Neural cell (in vitro differentiated cells): ENCODE results near the gene ATP6V1G3. TPM values are rescaled to one million over a fixed set of nuclear protein-coding genes. Genes with fewer than 3 reads are reported as not detected.

Experiments
- H2AFZ ChIP-seq: fragments of 200-600, 300-800 bp; sonication (generic), shearing (Covaris generic); 2 replicates; pipeline ENCODE4 v1.6.0; 2014; ENCODE audit warnings: low read depth, mild to moderate bottlenecking, antibody characterized with exemption, low read length, moderate library complexity
- H3F3A ChIP-seq: fragments of 200-600 bp; shearing (Covaris generic); 2 replicates; pipeline ENCODE4 v1.6.1; 2016; ENCODE audit warnings: mild to moderate bottlenecking, moderate library complexity, mixed read lengths, antibody characterized with exemption, low read length; ENCODE audit not compliant: insufficient read depth, poor library complexity, severe bottlenecking
- H3K27ac ChIP-seq: fragments of 200-600, 300-800 bp; sonication (generic), shearing (Covaris generic); 2 replicates; pipeline ENCODE4 v1.5.1; 2014; ENCODE audit warnings: mild to moderate bottlenecking, low read length, moderate library complexity
- H3K27me3 ChIP-seq: fragments of 300-800, 200-600 bp; sonication (generic), shearing (Covaris generic); 2 replicates; pipeline ENCODE4 v1.6.0; 2014; ENCODE audit warnings: mild to moderate bottlenecking, low read depth, low read length, moderate library complexity; ENCODE audit not compliant: insufficient read depth
- H3K36me3 ChIP-seq: fragments of 300-800, 200-600 bp; sonication (generic), shearing (Covaris generic); 2 replicates; pipeline ENCODE4 v1.5.1; 2014; ENCODE audit warnings: mild to moderate bottlenecking, antibody characterized with exemption, low read length, moderate library complexity; ENCODE audit not compliant: insufficient read depth
- H3K4me2 ChIP-seq: fragments of 300-800, 200-600 bp; sonication (generic), shearing (Covaris generic); 2 replicates; pipeline ENCODE4 v1.6.0; 2014; ENCODE audit warnings: mild to moderate bottlenecking, low read length
- H3K4me3 ChIP-seq: fragments of 300-800, 200-600 bp; sonication (generic), shearing (Covaris generic); 2 replicates; pipeline ENCODE4 v1.5.1; 2014; ENCODE audit warnings: mild to moderate bottlenecking, low read length, moderate library complexity
- H3K79me2 ChIP-seq: fragments of 200-600 bp; shearing (Covaris generic); replicated peaks from 2 replicates; pipeline ENCODE4 v1.6.0; 2014; ENCODE audit warnings: mild to moderate bottlenecking, low read length, moderate library complexity; ENCODE audit not compliant: insufficient read depth
- H3K9ac ChIP-seq: fragments of 300-800, 200-600 bp; sonication (generic), shearing (Covaris generic); 2 replicates; pipeline ENCODE4 v1.6.1; 2016; ENCODE audit warnings: mild to moderate bottlenecking, low read length, mixed read lengths
- H3K9me2 ChIP-seq: fragments of 200-600 bp; shearing (Covaris generic); 2 replicates; pipeline ENCODE4 v1.6.1; 2016; ENCODE audit warnings: mild to moderate bottlenecking, low read length, mixed read lengths; ENCODE audit not compliant: insufficient read depth
- H3K9me3 ChIP-seq: fragments of 200-600, 300-800 bp; sonication (generic), shearing (Covaris generic); 2 replicates; pipeline ENCODE4 v1.6.1; 2016; ENCODE audit warnings: mild to moderate bottlenecking, mixed run types, low read length, moderate library complexity, mixed read lengths
- H4K20me1 ChIP-seq: fragments of 200-600 bp; shearing (Covaris generic); 2 replicates; pipeline ENCODE4 v1.6.1; 2016; ENCODE audit warnings: mild to moderate bottlenecking, mixed run types; ENCODE audit not compliant: insufficient read depth
- EP300 ChIP-seq: fragments of 450-650 bp; conservative IDR thresholded peaks from 2 replicates; pipeline ENCODE4 v1.6.1; 2014; ENCODE audit warnings: antibody characterized with exemption, mild to moderate bottlenecking, moderate library complexity; ENCODE audit not compliant: poor library complexity, severe bottlenecking
- EZH2 ChIP-seq: fragments of 200-600, 300-800 bp; shearing (Covaris generic), sonication (generic); IDR thresholded peaks from 2 replicates; pipeline ENCODE4 v1.6.1; 2014; ENCODE audit warnings: antibody characterized with exemption, low read length, borderline replicate concordance, mild to moderate bottlenecking; ENCODE audit not compliant: insufficient read depth, poor library complexity, severe bottlenecking
- MXI1 ChIP-seq: fragments of 450-650 bp; conservative IDR thresholded peaks from 2 replicates; pipeline ENCODE4 v1.6.1; 2014; ENCODE audit warnings: antibody characterized with exemption, mild to moderate bottlenecking; ENCODE audit not compliant: poor library complexity, severe bottlenecking
- POLR2AphosphoS5 ChIP-seq: IDR thresholded peaks from 2 replicates; pipeline ENCODE4 v1.6.1; 2012
- RAD21 ChIP-seq: fragments of 450-650 bp; conservative IDR thresholded peaks from 2 replicates; pipeline ENCODE4 v1.6.1; 2014; ENCODE audit warnings: antibody characterized with exemption, mild to moderate bottlenecking, moderate library complexity
- SMC3 ChIP-seq: fragments of 450-650 bp; conservative IDR thresholded peaks from 2 replicates; pipeline ENCODE4 v1.6.1; 2014; ENCODE audit warnings: antibody characterized with exemption, mild to moderate bottlenecking, moderate library complexity; ENCODE audit not compliant: poor library complexity
- TAF1 ChIP-seq: IDR thresholded peaks from 2 replicates; pipeline ENCODE4 v1.6.1; 2012; ENCODE audit warnings: low read depth
- polyA plus RNA-seq: library from polyadenylated mRNA; depleted of rRNA; stranded (reverse); fragments of >200 nt; gene quantifications from 2 replicates; pipeline ENCODE4 v1.2.3, GENCODE V29; 2014
- TF ChIP-seq, protein P1 (sequence below): IDR thresholded peaks from 2 replicates; pipeline ENCODE4 v1.6.1; 2012; ENCODE audit warnings: borderline replicate concordance
- TF ChIP-seq, protein P2 (sequence below): fragments of 450-650 bp; IDR thresholded peaks from 2 replicates; pipeline ENCODE4 v1.5.1; 2014; ENCODE audit warnings: antibody characterized with exemption, mild to moderate bottlenecking, moderate library complexity; ENCODE audit not compliant: poor library complexity, severe bottlenecking

The ATP6V1G3 gene
- polyA plus RNA-seq, 1 donor from 2014 or later: not detected

DNA sequence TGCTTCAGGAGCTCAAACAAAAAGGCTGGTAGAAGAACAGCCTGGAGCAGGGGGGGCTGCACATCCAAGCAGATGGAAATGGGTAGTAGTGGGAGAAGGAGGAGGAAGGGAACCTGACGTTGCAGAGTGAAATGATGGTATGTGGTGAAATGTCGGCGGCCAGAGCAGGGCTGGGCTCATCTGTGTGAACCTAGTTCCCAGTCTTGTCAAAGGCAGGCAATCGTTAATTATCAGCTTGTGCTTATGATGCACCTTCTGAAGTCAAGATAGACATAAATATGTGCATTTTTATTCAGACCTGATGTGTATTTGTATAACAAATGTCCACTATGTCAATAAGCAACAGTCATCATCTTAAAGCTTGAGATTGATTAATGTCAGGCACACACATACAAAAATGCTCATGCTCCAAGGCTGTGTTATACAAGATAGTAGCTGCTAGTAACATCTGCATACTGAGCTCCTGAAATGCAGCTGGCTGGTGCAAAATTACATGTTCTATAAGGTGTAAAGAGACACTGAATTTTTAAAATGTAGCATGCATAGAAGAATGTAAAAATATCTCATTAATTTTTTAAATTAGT is 10.6 kb upstream of the ATP6V1G3 start:
- TF ChIP-seq MXI1 (no peak), TAF1 (no peak), EP300 (no peak), RAD21 (no peak), POLR2AphosphoS5 (no peak), EZH2 (no peak), SMC3 (no peak)
- TF ChIP-seq, protein P1, sequence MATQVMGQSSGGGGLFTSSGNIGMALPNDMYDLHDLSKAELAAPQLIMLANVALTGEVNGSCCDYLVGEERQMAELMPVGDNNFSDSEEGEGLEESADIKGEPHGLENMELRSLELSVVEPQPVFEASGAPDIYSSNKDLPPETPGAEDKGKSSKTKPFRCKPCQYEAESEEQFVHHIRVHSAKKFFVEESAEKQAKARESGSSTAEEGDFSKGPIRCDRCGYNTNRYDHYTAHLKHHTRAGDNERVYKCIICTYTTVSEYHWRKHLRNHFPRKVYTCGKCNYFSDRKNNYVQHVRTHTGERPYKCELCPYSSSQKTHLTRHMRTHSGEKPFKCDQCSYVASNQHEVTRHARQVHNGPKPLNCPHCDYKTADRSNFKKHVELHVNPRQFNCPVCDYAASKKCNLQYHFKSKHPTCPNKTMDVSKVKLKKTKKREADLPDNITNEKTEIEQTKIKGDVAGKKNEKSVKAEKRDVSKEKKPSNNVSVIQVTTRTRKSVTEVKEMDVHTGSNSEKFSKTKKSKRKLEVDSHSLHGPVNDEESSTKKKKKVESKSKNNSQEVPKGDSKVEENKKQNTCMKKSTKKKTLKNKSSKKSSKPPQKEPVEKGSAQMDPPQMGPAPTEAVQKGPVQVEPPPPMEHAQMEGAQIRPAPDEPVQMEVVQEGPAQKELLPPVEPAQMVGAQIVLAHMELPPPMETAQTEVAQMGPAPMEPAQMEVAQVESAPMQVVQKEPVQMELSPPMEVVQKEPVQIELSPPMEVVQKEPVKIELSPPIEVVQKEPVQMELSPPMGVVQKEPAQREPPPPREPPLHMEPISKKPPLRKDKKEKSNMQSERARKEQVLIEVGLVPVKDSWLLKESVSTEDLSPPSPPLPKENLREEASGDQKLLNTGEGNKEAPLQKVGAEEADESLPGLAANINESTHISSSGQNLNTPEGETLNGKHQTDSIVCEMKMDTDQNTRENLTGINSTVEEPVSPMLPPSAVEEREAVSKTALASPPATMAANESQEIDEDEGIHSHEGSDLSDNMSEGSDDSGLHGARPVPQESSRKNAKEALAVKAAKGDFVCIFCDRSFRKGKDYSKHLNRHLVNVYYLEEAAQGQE: no peak
- TF ChIP-seq, protein P2, sequence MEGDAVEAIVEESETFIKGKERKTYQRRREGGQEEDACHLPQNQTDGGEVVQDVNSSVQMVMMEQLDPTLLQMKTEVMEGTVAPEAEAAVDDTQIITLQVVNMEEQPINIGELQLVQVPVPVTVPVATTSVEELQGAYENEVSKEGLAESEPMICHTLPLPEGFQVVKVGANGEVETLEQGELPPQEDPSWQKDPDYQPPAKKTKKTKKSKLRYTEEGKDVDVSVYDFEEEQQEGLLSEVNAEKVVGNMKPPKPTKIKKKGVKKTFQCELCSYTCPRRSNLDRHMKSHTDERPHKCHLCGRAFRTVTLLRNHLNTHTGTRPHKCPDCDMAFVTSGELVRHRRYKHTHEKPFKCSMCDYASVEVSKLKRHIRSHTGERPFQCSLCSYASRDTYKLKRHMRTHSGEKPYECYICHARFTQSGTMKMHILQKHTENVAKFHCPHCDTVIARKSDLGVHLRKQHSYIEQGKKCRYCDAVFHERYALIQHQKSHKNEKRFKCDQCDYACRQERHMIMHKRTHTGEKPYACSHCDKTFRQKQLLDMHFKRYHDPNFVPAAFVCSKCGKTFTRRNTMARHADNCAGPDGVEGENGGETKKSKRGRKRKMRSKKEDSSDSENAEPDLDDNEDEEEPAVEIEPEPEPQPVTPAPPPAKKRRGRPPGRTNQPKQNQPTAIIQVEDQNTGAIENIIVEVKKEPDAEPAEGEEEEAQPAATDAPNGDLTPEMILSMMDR: no peak
- Histone ChIP-seq H3K27me3 (no peaks in the 10 kb centered on the region), H3K4me2 (no peak overlapping the region), H2AFZ (no peak overlapping the region), H3K9ac (no peak overlapping the region), H3F3A (no peaks in the 10 kb centered on the region), H3K4me3 (no peak overlapping the region), H3K79me2 (no peaks in the 10 kb centered on the region), H4K20me1 (no peaks in the 10 kb centered on the region), H3K9me2 (no peaks in the 10 kb centered on the region), H3K36me3 (no peaks in the 10 kb centered on the region), H3K9me3 (no peaks in the 10 kb centered on the region), H3K27ac (no peak overlapping the region)

DNA sequence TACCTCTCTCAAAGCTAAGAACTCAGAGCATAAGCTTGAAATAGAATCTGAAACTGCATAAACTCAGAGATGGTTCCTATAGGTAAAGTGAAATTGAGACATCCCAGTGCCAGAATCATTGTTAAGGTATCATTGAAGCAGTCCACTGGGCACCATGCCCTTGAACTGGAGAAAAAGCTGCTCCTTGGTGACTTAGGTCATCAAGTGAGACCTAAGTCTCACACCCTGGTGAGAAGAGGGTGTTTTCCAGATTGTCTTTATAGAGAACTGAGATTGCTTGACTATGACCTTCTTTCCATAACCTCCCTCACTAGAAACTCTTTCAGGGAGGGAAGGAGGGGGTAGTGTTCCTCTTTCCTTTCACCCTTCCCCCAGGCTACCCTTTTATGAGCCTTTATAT is 9.4 kb upstream of the ATP6V1G3 start:
- no peak overlapping the region for H3K27ac ChIP-seq
- H3K4me3 ChIP-seq: no peak overlapping the region
- TF ChIP-seq RAD21 (no peak), MXI1 (no peak), POLR2AphosphoS5 (no peak), EZH2 (no peak), SMC3 (no peak), TAF1 (no peak), EP300 (no peak)
- TF ChIP-seq, protein P2: no peak
- TF ChIP-seq, protein P1: no peak
- H3K27me3 ChIP-seq: no peaks in the 10 kb centered on the region
- no peaks in the 10 kb centered on the region for H3K9me3 ChIP-seq
- no peak overlapping the region for H3K4me2 ChIP-seq
- H3F3A ChIP-seq: no peaks in the 10 kb centered on the region
- no peaks in the 10 kb centered on the region for H4K20me1 ChIP-seq
- no peaks in the 10 kb centered on the region for H3K36me3 ChIP-seq
- no peak overlapping the region for H3K9ac ChIP-seq
- H3K9me2 ChIP-seq: no peaks in the 10 kb centered on the region
- H3K79me2 ChIP-seq: no peaks in the 10 kb centered on the region
- no peak overlapping the region for H2AFZ ChIP-seq
